Endometrial microvascular endothelial cells (primary cell): ENCODE data around the gene RUSF1. TPM values are rescaled to one million over a fixed set of nuclear protein-coding genes. Genes with fewer than 3 reads are reported as not detected.
"Not testable (repeated sequence)": the region's sequence is repeated elsewhere in the genome, so short reads cannot be mapped to it uniquely, and the experiment has no call there.

Experiments
- in situ Hi-C: cut with HindIII; loops from 2 replicates; pipeline ENCODE4 v1.10.0; 2017; ENCODE audit warnings: low sequenced_read_pairs, low pct_unique_long_range_greater_than_20kb; ENCODE audit errors: inconsistent ontology term
- total RNA-seq: library from RNA; depleted of rRNA; stranded (reverse); fragments of >200 nt; gene quantifications from one replicate; pipeline ENCODE4 v1.2.3, GENCODE V29; 2015; ENCODE audit errors: inconsistent ontology term

RUSF1 gene
- 35.3 TPM for total RNA-seq

DNA sequence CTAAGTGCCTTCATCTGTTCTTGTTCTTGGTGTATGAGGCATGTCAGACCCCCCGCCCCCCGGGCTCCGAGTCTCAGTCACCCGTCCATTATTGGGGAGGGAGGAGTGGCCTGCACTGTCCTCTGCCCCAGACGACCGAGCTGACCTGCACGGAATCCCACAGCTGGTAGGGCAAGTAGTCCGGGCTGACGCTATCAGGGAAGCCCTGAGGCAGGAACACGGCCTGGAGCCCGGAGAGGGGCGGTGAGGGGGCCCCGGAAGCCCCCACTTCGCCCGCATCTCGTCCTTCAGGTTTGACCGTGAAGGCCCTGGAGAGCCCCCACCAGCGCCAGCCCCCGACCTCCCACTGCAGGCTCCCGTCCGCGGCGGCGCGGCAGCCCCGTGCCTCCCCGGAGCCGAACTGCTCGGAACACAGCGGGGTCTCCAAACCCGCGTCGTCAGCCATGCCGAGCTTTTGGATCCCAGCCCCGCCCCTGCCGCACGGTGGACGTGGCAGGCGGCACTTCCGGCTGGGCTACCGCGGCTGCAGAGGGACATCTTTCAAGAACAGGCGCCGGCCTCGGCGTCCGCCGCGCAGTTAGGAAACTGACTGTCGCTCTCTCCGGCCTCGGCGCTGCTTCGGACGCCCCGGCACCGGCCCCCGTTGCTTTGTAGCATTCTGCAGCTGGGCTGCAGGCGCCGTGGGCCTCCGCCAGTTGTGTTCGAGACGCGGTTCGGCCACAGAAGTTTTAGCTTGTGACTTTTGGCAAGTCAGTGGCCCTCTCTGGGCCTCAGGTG lies at the start of gene RUSF1:
Gene RUSF1 (minus strand): TSS at position 463 of the 777 bp plus-strand sequence. CDS start 18 bp downstream, at position 445.
- in situ Hi-C loops: no loop called here

DNA sequence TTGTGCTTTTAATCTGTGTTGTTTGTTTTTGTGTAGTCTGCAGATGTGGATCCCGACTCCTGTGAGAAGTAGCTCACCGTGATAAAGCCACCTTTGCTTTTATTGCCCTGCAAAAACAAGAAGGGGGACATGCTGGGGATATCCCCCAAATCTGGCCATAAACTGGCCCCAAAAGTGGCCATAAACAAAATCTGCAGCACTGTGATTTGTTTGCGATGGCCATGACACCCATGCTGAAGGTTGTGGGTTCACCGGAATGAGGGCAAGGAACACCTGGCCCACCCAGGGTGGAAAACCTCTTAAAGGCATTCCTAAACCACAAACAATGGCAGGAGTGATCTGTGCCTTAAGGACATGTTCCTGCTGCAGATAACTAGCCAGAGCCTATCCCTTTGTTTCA lies 34.6 kb upstream of the RUSF1 start:
- in situ Hi-C loops: no loop called here

DNA sequence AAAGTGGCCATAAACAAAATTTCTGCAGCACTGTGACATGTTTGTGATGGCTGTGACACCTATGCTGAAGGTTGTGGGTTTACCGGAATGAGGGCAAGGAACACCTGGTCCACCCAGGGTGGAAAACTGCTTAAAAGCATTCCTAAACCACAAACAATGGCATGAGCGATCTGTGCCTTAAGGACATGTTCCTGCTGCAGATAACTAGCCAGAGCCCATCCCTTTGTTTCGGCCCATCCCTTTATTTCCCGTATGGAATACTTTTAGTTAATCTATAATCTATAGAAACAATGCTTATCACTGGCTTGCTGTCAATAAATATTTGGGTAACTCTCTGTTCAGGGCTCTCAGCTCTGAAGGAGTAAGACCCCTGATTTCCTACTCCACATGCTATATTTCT lies 31.6 kb upstream of the RUSF1 start:
- in situ Hi-C loops: not testable (repeated sequence)

DNA sequence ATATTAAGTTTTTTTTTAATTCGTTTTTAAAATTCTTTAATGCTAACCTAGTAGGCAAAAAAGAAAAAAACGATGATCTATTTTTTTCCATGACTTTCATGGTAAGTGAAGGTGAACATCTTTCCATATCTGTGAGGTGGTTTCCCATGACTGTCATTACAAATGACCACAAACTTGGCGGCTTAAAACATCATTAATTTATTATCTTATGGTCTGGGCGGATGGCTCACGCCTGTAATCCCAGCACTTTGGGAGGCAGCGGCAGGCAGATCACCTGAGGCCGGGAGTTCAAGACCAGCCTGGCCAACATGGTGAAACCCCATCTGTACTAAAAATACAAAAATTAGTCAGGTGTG lies 30.0 kb upstream of the RUSF1 start:
- in situ Hi-C loops: not testable (repeated sequence)

DNA sequence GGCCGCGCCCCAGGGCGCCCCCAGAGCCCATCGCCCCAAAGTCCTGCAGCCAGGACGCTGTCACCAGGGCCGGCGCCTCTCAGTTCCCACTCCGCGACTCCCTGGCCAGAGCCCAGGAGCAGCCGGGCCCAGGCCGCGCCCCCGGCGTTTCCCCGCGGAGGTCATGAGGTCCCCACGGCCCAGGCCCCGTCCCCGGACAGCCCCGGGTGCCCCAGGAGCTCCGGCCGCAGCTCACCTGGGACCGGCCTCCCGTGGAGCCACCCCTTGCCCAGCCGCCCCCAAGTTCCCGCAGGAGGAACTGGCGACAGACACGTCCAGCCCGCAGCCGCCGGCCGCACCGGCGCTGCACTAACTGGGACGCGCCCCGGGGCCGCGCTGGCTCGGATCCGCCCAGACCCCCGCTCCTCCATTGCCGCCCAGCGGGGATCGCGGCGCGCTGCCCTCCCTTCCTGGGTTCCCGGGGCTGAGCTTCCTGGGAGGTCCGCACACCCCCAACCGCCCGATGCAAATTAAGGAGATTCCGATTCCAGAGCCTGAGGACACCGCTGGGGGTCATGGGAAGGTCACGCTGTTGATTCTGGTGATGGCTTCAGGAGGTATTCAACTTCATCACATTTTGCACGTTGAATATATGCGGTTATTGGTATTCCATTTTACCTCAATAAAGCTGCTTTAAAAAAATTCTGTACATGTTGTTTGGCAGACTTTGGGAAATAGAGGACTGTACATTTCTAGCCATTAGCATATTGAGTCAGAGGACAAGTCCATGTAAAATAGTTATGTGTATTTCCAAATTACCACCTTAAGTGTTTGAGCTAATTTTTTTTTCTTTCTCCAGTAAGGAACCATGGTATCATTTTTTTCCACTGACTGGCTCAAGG lies 29.4 kb upstream of the RUSF1 start:
- in situ Hi-C loops: no loop called here

DNA sequence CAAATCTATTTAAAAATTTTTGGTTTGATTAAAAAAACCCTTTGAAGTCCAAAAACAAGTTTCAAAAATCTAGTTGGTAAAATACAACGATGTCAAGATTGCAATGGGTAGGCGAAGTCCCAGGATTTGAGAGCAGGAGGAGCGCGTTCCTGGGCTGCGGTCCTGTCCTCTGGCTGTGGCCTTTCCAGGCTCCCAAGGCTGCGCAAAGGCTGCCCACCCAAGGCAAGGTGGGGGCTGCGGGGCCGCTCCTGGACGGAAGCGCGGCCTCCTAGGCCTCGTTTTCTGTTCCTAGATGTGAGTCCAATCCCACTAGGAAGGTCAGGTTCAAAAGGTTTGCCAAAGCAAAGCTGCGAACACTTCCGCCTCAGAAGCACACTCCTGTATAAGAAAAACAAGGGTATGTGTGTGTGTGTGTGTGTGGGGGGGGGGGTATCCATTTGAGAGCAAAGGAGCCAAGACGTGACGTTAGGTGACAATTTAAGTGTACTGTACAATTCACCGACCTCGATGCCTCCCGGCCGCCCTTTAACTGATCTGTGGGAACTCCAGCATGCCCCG lies 28.7 kb upstream of the RUSF1 start:
- in situ Hi-C loops: no loop called here

DNA sequence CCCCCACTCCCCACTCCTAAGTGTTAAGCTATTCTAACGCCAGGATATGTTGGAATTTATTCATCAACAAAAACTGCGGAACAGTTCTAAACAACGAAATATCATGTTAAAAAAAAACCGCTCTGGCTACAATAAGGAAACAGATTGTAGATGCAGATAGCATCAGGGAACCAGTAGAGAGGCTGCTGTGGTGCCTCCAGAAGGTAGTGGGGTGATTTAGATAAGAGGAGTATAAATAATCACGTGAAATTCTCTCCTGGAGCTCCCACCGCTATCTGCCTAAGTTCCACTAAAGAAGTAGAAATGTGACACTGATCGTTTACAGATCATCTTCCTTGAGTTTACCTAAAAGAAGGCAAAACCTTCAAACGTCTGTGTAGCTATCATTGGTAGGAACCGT lies 27.5 kb upstream of the RUSF1 start:
- in situ Hi-C loops: no loop called here

DNA sequence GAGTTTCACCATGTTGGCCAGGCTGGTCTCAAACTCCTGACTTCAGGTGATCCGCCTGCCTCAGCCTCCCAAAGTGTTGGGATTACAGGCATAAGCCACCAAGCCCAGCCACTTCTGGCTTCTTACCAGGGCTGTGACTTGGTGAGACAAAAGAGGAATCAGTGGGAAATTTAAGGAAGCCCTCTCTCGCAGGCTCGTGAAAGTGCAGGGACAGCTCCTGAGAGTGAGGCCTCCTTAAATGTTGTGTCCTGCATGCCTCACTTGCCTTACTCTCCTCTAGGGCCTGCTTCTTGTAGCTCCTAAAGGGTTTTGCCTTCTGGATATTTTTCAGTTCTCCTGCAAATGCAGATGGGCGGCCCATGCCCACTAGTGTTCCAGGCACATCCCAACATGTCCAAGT lies 24.7 kb upstream of the RUSF1 start:
- in situ Hi-C loops: no loop called here

DNA sequence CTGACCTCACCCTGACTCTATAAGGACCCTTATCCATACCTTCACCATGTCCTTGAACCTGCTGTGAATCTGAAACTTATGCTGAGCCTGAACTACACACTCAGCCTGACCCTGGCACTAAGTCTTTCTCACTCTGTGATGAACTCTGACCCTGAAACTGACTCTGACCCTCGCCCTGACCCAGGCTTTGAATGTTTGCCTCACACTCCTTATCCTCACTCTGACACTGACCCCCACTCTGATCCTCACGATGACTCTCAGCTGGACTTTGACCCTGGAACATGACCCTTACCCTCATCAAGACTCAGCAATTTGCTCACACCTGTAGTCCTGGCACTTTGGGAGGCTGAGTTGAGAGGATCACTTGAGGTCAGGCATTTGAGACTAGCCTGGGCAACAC lies 23.9 kb upstream of the RUSF1 start:
- in situ Hi-C loops: no loop called here

DNA sequence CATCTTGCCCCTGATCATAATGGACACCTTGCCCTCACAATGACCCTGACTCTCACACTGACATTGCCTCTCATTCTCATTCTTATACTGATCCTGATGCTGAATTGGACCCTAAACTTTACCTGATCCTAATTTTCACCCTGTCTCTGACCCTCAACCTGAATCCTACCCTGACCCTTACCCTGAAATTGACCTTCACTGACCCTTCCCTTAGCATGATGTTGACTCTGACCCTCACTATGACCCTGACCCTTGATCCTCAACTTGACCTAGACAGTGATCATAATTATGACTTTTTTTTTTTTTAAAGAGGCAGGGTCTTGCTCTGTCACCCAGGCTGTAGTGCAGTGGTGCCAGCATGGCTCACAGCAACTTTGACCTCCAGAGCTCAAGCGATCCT lies 22.9 kb upstream of the RUSF1 start:
- in situ Hi-C loops: no loop called here

DNA sequence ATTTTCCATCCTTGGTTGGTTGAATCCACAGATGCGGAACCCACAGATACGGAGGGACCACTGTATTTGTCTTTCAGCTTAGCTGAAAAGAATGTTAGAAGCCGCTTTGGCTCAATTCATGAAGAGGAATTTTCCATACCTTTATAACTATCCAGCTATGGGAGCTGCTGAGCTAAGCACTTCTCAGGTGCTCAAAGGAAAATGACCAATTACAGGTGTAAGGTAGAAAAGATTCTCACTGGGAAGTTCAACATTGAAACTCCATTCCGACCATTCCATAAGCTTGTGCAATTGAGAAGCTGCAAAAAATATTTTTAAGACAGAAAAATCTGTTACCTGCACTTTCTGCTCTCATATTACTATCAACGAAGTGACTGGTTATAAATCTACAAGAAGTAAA lies 22.2 kb upstream of the RUSF1 start:
- in situ Hi-C loops: no loop called here

DNA sequence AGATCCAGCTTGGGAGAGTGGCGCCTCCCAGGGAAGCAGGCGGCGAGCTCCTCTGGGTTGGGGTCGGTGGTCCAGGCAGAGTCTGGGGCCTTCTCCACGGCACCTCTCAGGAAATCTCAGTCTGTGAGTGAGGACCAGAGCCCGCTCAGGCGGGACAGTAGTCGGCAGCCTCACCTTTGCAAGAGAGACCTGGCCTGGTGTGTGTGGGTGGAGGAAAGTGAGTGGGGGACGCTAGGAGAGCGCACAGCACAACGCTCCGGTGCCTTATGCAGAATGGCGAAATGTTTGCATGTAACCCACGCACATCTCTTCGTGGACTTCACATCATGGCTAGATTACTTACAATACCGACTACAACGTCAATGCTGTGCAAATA lies 21.7 kb upstream of the RUSF1 start:
- in situ Hi-C loops: no loop called here

DNA sequence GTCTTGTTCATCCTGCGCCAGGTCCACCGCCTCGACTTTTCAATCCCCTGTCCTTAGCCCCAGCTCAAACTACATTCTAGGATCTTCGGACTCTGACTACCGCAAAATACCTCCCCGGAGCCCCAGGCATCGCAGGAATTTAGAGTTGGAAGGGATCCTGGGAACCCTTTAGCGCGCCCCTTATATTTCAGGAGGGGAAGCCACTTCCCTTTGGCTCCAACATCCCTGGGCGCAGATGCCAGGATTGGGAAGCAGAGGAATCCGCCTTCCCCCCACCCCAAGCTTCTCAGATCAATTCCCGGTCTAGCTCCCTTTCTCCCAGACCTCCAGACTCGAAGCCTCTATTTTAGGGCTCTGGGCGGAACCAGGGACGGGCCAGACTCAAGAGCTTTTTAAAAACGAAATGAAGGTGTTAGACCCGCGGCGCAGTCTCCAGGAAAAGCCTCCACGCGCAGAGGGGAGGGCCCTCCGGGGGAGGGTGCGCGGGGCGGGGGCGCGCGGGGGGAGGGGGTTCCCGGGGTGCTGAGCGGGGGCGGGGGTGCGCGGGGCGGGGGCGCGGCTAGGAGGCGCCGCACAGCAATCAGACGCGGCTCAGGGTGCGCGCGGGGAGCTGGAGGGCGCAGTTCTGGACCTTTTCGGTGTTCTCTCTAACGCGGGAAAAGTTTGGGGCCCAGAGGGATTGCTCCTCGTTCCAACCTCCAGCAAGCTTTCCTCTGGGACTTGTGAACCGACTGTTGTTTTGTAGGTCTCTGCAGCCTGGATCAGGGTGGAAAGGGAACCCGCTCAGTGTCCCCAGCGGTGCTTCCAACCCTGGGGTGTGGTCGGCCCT lies 21.1 kb upstream of the RUSF1 start:
- in situ Hi-C loops: no loop called here

DNA sequence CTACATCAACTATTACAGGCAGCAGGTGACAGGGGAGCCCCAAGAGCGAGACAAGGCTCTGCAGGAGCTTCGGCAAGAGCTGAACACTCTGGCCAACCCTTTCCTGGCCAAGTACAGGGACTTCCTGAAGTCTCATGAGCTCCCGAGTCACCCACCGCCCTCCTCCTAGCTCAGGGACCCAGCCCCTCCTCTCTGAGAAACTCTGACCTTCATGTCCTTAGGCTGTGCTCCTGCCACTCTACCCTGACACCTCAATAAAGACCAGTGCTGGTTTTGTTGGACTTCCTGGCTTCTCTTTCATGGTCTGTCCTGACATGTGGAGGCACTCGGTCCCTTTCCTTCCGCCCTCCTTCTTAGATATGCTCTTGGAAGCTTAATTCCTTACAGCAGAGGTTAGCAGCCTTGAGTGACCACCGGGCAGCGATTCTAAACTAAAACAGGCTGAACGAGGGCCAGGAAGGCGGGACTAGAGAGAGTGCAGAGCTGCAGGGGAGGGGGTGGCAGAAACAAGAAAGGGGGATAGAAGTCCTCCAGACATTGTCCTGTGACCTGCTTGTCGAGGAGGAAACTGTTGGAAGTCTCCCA lies 20.4 kb upstream of the RUSF1 start:
- in situ Hi-C loops: no loop called here

DNA sequence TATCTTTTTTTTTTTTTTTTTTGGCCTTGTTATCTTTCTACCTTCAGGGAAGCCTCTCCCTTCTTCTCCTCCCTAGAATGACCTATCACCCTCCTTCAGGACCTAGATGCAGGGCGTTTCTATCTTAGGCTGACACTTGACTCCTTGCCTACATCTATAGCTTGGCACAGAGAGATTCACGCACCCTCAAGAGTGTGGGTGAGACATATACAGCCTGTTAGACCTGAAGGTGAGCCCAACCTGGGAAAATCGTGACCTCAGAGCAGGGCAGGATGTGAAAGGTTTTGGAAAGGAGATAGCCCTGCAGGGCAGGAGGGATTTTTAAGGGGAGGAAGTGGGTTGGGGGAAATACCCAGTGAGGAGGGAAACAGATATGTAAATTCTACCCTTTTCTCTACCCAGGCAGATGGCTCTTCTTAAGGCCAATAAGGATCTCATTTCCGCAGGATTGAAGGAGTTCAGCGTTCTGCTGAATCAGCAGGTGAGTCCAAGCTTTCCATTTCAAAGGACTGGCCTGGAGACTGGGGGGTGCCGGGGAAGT lies 19.6 kb upstream of the RUSF1 start, which contains the start of gene AHSP:
Gene AHSP (plus strand): TSS at position 167 of the 541 bp plus-strand sequence. CDS start 240 bp downstream, at position 407.
- in situ Hi-C loops: no loop called here

DNA sequence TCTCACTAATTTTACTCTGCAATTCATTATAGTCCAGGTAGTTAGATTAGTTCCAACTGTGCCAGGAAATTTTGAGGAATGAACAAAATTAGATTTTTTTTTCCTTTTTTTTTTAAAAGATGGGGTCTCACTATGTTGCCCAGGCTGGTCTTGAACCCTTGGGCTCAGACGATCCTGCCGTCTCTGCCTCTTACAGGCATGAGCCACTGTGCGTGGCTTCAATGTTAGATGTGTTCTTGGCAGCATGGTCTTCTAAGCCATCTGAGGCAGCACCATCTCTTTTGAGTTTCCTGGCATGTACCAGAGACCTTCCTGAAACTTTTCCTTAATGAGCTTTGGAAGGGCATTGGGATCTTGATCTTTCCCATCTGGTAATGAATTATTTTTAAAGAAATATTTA lies 16.9 kb upstream of the RUSF1 start:
- in situ Hi-C loops: no loop called here

DNA sequence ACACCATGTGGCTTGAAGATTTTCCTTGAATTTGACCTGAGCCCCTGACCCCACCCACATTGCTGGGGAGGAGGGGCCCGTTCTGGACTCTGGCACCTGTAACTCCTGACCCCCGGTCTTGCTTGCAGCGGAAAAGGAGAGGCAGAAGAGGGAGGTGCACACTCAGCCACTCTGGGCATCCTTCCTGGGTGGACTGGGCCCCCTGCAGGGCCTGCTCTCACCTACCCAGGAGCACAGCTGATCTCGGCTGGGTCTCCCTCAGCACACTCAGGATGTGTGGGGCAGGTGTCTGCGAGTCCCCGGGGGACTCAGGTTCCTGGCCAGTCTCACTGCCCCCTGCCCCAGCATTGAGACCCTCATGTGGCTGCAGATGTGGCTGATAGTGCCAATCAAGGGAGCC lies 15.6 kb upstream of the RUSF1 start:
- in situ Hi-C loops: not testable (repeated sequence)

DNA sequence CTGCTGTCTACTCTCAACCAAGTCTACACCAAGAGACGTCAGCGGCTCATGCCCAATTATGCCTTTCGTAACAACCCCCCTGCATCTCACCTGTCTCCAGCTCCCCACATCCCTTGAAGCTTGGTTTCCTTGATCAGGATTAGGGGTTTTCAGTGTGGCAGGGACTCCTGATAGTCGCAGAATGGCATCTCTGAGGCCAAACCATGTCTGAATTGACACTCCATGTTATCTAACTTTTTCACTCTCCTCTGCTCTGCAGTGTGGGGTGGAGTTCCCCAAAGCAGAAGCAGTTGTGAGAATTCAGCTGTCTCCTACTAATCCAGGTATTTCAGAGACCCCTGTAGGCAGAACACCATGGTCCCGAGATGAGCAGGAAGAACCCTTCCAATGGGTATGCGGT lies 13.9 kb upstream of the RUSF1 start:
- in situ Hi-C loops: no loop called here
